Measurements from ENCODE around the gene CYB5D1. TPM values are rescaled to one million over a fixed set of nuclear protein-coding genes. Genes with fewer than 3 reads are reported as not detected.

Gene CYB5D1
- total RNA-seq, 1 donor from 2014 or later, result 15.1 TPM

DNA sequence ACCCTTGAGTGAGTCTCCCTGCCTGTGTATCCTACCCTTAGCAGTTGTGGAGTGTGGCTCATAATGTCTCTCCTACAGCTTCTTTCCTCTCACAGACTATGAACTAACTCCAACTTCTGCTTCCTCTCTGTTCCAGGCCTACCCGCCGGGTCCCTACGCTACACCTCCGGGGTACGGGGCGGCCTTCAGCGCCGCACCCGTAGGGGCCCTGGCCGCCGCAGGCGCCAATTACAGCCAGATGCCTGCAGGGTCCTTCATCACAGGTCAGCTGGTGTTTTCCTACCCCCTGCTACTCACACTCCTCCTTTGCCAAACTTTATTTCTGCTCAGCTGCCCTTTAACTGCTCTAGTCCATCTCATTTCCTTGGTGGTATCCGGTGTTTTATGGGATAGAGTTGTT is 52.9 kb downstream of the CYB5D1 start:
- DNase-seq (ENCODE audit: low spot score in 2 of 2), result no peak
- no peak for FAIRE-seq

DNA sequence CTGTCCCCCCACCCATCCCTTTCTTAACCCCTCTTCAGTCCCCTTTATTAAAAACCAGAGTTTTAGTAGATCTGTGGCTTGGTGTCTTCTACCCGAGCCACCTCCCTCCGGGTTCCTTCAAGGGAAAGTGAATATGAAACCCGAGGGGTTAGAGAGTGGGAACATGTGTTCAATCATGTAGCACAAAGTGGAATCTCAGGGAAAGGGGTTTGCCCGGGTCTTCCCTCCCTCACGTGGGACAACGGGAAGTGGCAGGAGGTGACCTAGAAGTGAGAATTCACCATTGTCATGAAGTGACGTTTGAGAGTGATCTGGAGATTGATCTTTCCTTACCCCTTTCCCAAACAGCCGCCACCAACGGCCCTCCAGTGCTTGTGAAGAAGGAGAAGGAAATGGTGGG is 53.3 kb downstream of the CYB5D1 start:
- FAIRE-seq, result no peak

More for the DNA sequence above, 53.3 kb downstream of the CYB5D1 start:
- no peak for DNase-seq (ENCODE audit: low spot score in 2 of 2)

Small RNA genes lying within 50 kb of the gene (small RNA-seq; reads per million reads assigned to genes)
- 131 reads per million, percentile 98 among the genes with 10 or more reads in this experiment for gene SCARNA21

Other genes starting within 250 kb of the CYB5D1 start
- 68.1 TPM for gene FXR2, start 243.1 kb upstream of the CYB5D1 start, total RNA-seq
- gene SAT2, start 230.2 kb upstream of the CYB5D1 start, total RNA-seq, result 31.4 TPM
- not detected for gene SHBG, start 227.9 kb upstream of the CYB5D1 start, total RNA-seq
- 8.2 TPM for gene ATP1B2, start 207.1 kb upstream of the CYB5D1 start, total RNA-seq
- gene TP53, start 170.5 kb upstream of the CYB5D1 start, total RNA-seq, result 6.9 TPM
- gene WRAP53, start 169.5 kb upstream of the CYB5D1 start, total RNA-seq, result 11.8 TPM
- 17.5 TPM for gene EFNB3, start 152.8 kb upstream of the CYB5D1 start, total RNA-seq
- gene DNAH2, start 140.3 kb upstream of the CYB5D1 start, total RNA-seq, result 1.2 TPM
- 15.1 TPM for gene KDM6B, start 23.8 kb upstream of the CYB5D1 start, total RNA-seq
- gene TMEM88, start 2.9 kb upstream of the CYB5D1 start, total RNA-seq, result 1.2 TPM
- gene NAA38, start 444 bp upstream of the CYB5D1 start, total RNA-seq, result 30.2 TPM
- gene CHD3, start 30.8 kb downstream of the CYB5D1 start, total RNA-seq, result 276 TPM
- gene RNF227, start 58.3 kb downstream of the CYB5D1 start, total RNA-seq, result 8.2 TPM
- 1.2 TPM for gene KCNAB3, start 71.9 kb downstream of the CYB5D1 start, total RNA-seq
- 14.3 TPM for gene TRAPPC1, start 73.9 kb downstream of the CYB5D1 start, total RNA-seq
- gene CNTROB, start 74.2 kb downstream of the CYB5D1 start, total RNA-seq, result 25.3 TPM
- under 0.01 TPM for gene GUCY2D, start 144.6 kb downstream of the CYB5D1 start, total RNA-seq
- under 0.01 TPM for gene ALOX15B, start 181.1 kb downstream of the CYB5D1 start, total RNA-seq
- gene ALOX12B, start 229.7 kb downstream of the CYB5D1 start, total RNA-seq, result not detected

Data from frontal cortex (tissue), 4 donors.